ENCODE measurements around the gene PDS5B. TPM values are rescaled to one million over a fixed set of nuclear protein-coding genes. Genes with fewer than 3 reads are reported as not detected.

The PDS5B gene
- total and polyA plus RNA-seq, 2 of the 8 experiments (the other 6 are each of a cell fraction or from before 2014, with no cell fraction given) = 5.5 to 54.6 TPM

DNA sequence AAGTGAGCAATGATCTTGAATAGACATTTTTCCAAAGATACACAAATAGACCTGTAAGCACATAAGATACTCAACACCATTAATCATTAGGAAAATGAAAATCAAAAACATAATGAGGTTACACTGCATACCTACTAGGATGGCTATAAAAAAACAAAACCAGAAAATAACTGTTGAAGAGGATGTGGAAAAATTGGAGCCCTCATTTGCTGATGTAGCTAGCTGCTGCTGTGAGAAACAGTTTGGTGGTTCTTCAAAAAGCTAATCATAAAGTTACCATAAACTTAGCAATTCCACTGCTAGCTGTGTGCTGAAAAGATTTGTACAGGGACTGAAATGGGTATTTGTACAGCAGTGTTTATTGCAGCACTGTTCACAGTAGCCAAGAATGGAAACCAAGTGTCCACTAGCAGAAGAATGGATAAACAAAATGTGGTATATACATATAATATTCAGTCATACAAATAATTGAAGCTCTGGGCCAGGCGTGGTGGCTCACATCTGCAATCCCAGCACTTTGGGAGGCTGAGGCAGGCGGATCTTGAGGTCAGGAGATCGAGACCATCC is 46.2 kb downstream of the PDS5B start:
- H2BK5ac ChIP-seq (ENCODE audit: low read depth, low read length) = no peak overlapping the region
- H3K23me2 ChIP-seq (ENCODE audit: low read depth, low read length) = no peaks in the 10 kb centered on the region; the same call in 1 of the 2 replicates
- H3K4ac ChIP-seq (replicated peaks; ENCODE audit: insufficient read length, low read depth, low read length) = no peak overlapping the region
- 81% methylated on average over 3 of the region's 3 CpGs; no CpG with 5 or more reads in 1 of the 2 experiments for WGBS, 2 experiments (ENCODE audit: extremely low coverage in 1 of 2, insufficient coverage in 1 of 2, insufficient read length in 1 of 2, insufficient replicate concordance in 2 of 2, low coverage in 1 of 2, low lambda C conversion rate in 2 of 2, missing lambda C conversion rate in 1 of 2)
- H3K18ac ChIP-seq (ENCODE audit: extremely low read depth, low read length) = no peak overlapping the region
- CTCF ChIA-PET (ENCODE audit: partially characterized antibody) = interaction anchor here (0.6 to 3.0 kb wide), 5 partner anchors 10 to 119 kb away, joined by 3 to 14 read pairs (median 4); no protein-coding TSS in a partner anchor
- H2BK120ac ChIP-seq (replicated peaks; ENCODE audit: low read depth, low read length) = no peak overlapping the region
- no peak overlapping the region for H3K56ac ChIP-seq (replicated peaks; ENCODE audit: insufficient read length, low read depth, low read length)
- H3K9me3 ChIP-seq (ENCODE audit: insufficient read depth in 2 of 2, low read depth in 1 of 2, low read length in 1 of 2) = no peaks in the 10 kb centered on the region
- no peak overlapping the region for H4K5ac ChIP-seq (ENCODE audit: insufficient read length, low read depth, low read length)
- H2AFZ ChIP-seq (ENCODE audit: low read length) = no peak overlapping the region
- H3K27me3 ChIP-seq (replicated peaks in 1 of 4; ENCODE audit: control insufficient read depth in 3 of 4, extremely low read depth in 1 of 4, insufficient read depth in 3 of 4, low read length in 3 of 4) = no peaks in the 10 kb centered on the region
- DNase-seq (ENCODE audit: low read depth in 1 of 2, low spot score in 2 of 2) (no peak), FAIRE-seq (no peak)
- no peaks in the 10 kb centered on the region for H3K4me1 ChIP-seq (replicated peaks in 1 of 4; ENCODE audit: control insufficient read depth in 3 of 4, insufficient read depth in 4 of 4, low read length in 3 of 4)
- H2BK15ac ChIP-seq (ENCODE audit: low read length) = no peak overlapping the region
- TF ChIP-seq CHD2 (IDR thresholded peaks at IDR 0.05; ENCODE audit: low read length) (no peak), KDM5A (IDR thresholded peaks at IDR 0.05; ENCODE audit: low read length) (no peak), USF2 (IDR thresholded peaks at IDR 0.05; ENCODE audit: low read length) (no peak), RFX5 (IDR thresholded peaks at IDR 0.05; ENCODE audit: borderline replicate concordance, low read depth, low read length) (no peak)
- peaks cover 0 to under 1% of the 10 kb centered on the region in 2 experiments for H4K20me1 ChIP-seq (replicated peaks in 1 of 2; ENCODE audit: control insufficient read depth in 1 of 2, insufficient read depth in 2 of 2, low read length in 2 of 2)
- no peak overlapping the region for H3K14ac ChIP-seq (ENCODE audit: insufficient read length)
- no peak overlapping the region for H3K27ac ChIP-seq (ENCODE audit: low read depth, low read length)
- H3K9ac ChIP-seq (replicated peaks in 1 of 4; ENCODE audit: extremely low read depth in 1 of 4, low read depth in 3 of 4, low read length in 3 of 4) = no peak overlapping the region
- H3K79me2 ChIP-seq (ENCODE audit: control insufficient read depth in 1 of 2, insufficient read depth in 2 of 2, low read length in 2 of 2) = peaks cover 0 to 79% of the 10 kb centered on the region in 2 experiments; a peak in 2 of 4 replicates
- H3K23ac ChIP-seq (ENCODE audit: insufficient read length) = no peak overlapping the region
- no peak overlapping the region for H3K4me2 ChIP-seq (ENCODE audit: insufficient read depth in 1 of 2, low read depth in 2 of 2, low read length in 2 of 2)
- no peaks in the 10 kb centered on the region for H3K36me3 ChIP-seq (ENCODE audit: control insufficient read depth in 2 of 4, insufficient read depth in 4 of 4, low read length in 3 of 4)
- H3K4me3 ChIP-seq (ENCODE audit: extremely low read depth in 1 of 4, insufficient read depth in 2 of 4, low read depth in 3 of 4, low read length in 4 of 4) = no peak overlapping the region
- H2AK5ac ChIP-seq (ENCODE audit: low read depth, low read length) = no peak overlapping the region
- no peak overlapping the region for H2BK12ac ChIP-seq (ENCODE audit: low read depth, low read length)
- peaks cover 3% of the 10 kb centered on the region; the same call in 1 of the 2 replicates for H3K79me1 ChIP-seq (ENCODE audit: low read depth, low read length)
- no peak overlapping the region for H4K91ac ChIP-seq (replicated peaks; ENCODE audit: insufficient read length, low read length)
- H4K8ac ChIP-seq (ENCODE audit: extremely low read depth, insufficient read depth, low read length) = no peak overlapping the region
- no peak overlapping the region for H2BK20ac ChIP-seq (ENCODE audit: low read length)
- POLR2A ChIA-PET (ENCODE audit: partially characterized antibody) = interaction anchor here (0.6 kb wide), 1 partner anchor 44 kb away, joined by 3 read pairs; no protein-coding TSS in a partner anchor

Measured in H1 (cell line).